Peyer's patch (tissue), 4 donors: ENCODE data around the gene SCN11A.

Experiments
- CTCF ChIP-seq, 6 experiments: fragments of 450-650 bp in 4 of 6; fragments of 200-600 bp in 2 of 6; sonication (generic) in 1 of 6; IDR thresholded peaks; one replicate each; pipeline ENCODE4 v1.5.1; 2017 to 2019; ENCODE audit warnings: antibody characterized with exemption in 6 of 6, mild to moderate bottlenecking in 3 of 6, moderate library complexity in 1 of 6
- POLR2A ChIP-seq, 2 donors: fragments of 450-650 bp; IDR thresholded peaks; one replicate each; pipeline ENCODE4 v1.5.1; 2017; ENCODE audit warnings: antibody characterized with exemption in 2 of 2, mild to moderate bottlenecking in 2 of 2, moderate library complexity in 2 of 2

DNA sequence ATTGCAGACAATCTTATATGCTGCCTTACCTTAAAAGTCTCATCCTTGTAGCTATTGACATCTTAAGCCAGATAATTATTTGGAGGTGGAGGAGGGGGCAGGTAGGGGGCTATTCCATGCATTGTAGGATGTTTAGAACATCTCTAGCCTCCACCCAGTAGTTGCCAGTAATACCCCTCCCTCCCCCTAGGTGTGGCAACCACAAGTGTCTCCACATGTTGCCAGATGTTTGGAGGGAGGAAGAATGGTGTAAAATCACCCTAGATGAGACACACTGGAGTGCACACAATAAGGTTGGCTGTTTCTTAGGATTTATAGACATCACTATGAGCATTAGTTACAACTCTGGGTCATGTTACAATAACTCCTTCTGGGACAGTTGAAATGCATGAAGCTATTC is 28.3 kb upstream of the SCN11A start:
- no peak for TF ChIP-seq CTCF (IDR thresholded peaks at IDR 0.05)
- no peak for TF ChIP-seq POLR2A (IDR thresholded peaks at IDR 0.05)
